Suprapubic skin (tissue), 3 donors: ENCODE measurements around the gene CDC42EP4.

ENCODE experiments used
- POLR2A ChIP-seq, 2 donors: fragments of 450-650 bp; IDR thresholded peaks; one replicate each; pipeline ENCODE4 v1.6.1; 2017; ENCODE audit warnings: antibody characterized with exemption in 2 of 2, mild to moderate bottlenecking in 2 of 2, moderate library complexity in 2 of 2
- TF ChIP-seq, protein P1 (sequence below), 2 donors: fragments of 200-600 bp in 1 of 2; fragments of 450-650 bp in 1 of 2; sonication (generic) in 1 of 2; IDR thresholded peaks; one replicate each; pipeline ENCODE4 v1.5.1; 2016 to 2019; ENCODE audit warnings: antibody characterized with exemption in 2 of 2, mild to moderate bottlenecking in 1 of 2, moderate library complexity in 1 of 2

DNA sequence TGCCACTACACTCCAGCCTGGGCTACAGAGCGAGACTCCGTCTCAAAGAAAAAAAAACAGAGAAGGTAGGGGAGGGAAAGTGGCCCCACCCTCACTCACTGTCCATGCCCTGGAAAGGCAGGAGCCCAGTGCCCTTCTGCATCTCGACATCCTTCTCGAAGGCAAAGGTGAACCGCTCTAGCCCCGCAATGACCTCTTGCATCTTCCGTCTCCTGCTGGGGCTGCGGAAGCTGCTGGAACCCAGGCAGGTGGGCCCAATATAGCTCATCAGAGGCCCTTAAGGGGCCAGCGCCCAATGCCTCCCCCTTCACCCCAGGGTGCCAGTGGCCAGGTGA is 50.2 kb downstream of the CDC42EP4 start, which contains the start of gene CPSF4L:
- TF ChIP-seq, protein P1, sequence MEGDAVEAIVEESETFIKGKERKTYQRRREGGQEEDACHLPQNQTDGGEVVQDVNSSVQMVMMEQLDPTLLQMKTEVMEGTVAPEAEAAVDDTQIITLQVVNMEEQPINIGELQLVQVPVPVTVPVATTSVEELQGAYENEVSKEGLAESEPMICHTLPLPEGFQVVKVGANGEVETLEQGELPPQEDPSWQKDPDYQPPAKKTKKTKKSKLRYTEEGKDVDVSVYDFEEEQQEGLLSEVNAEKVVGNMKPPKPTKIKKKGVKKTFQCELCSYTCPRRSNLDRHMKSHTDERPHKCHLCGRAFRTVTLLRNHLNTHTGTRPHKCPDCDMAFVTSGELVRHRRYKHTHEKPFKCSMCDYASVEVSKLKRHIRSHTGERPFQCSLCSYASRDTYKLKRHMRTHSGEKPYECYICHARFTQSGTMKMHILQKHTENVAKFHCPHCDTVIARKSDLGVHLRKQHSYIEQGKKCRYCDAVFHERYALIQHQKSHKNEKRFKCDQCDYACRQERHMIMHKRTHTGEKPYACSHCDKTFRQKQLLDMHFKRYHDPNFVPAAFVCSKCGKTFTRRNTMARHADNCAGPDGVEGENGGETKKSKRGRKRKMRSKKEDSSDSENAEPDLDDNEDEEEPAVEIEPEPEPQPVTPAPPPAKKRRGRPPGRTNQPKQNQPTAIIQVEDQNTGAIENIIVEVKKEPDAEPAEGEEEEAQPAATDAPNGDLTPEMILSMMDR (IDR thresholded peaks at IDR 0.05): no peak
- no peak for TF ChIP-seq POLR2A (IDR thresholded peaks at IDR 0.05)
